Right renal pelvis (tissue), 4 donors: ENCODE data around the gene MAPT. TPM values are rescaled to one million over a fixed set of nuclear protein-coding genes. Genes with fewer than 3 reads are reported as not detected.

Experiments used
- DNase-seq, 4 donors: peaks; one replicate each; pipeline ENCODE4 v3.0.0-alpha.2; 2013; ENCODE audit warnings: low read depth in 4 of 4, low spot score in 3 of 4, missing footprints in 1 of 4
- polyA plus RNA-seq, 4 donors: library from polyadenylated mRNA; unstranded; fragments of 120-200 nt; gene quantifications; one replicate each; pipeline ENCODE4 v1.2.1, GENCODE V29; 2013; ENCODE audit not compliant: insufficient read length in 4 of 4

MAPT gene
- polyA plus RNA-seq, 4 donors: 8.8 to 12.7 (median 10.3) TPM

DNA sequence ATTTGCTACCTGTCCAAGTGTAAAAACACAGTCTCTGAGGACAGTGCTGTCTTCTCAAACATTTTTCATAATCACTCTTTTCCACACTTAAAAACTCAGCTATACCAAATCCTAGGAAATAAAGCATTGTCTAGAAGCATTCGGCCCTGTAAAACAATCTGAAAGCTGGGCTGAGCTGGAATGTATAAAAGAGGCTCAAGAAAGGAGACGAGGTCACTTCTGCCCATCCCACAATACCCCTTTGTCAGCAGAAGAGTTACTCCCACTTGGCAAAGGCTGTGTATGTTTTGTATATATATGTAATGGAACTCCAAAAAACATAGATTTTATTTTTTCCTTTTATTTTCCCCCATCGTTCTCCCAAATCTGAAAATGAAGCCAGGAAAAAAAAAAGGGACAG is 148.6 kb downstream of the MAPT start:
- DNase-seq: no peak

DNA sequence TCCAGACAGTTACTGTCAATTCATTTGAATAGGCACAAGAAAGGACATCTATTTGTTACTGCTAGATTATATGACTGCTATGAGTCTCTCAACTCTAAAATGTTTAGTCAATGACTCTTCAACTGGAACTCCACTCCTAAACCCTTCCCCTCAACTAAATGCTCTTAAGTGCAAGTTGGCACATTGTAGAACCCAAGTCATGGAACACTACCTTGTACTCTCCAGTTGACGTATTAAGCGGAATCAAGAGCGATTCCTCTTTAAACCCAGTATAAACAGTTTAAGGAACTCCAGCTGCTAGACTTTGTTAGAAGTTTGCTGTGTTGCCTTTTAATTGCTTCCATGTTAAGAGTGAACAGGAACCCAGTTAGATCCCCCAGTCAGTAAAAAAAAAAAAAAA is 149.3 kb downstream of the MAPT start:
- DNase-seq: no peak

DNA sequence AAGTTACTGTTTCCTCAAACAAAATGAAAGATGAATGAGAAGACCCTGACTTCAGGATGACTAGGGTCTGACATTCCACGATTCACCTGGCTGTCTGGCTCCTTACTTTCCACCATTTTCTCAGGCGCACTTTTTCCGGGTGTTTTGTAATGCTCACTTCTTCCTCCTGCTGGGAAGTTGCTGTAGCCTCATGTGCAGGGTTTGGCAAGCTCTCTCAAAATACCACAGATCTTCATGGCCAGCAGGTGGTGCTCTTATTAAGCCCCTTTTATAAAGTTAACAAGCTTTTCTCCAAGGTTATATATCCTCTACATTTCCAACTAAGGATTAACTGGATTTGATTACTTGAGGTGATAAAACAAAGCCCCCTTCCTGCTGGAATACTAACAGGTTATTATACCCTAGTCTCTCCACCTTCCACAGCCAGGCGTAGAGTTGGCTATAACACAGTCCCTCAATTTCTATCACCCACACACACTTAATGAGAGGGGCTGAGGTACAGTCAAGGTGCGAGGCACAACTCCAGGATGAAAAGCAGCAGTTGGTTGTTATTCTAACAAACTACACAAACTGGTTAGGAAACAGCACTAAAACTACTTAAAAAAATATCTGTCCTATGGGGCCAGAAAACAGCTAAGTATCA is 150.1 kb downstream of the MAPT start:
- DNase-seq: peak; percentile 55 to 80 (median 70)

DNA sequence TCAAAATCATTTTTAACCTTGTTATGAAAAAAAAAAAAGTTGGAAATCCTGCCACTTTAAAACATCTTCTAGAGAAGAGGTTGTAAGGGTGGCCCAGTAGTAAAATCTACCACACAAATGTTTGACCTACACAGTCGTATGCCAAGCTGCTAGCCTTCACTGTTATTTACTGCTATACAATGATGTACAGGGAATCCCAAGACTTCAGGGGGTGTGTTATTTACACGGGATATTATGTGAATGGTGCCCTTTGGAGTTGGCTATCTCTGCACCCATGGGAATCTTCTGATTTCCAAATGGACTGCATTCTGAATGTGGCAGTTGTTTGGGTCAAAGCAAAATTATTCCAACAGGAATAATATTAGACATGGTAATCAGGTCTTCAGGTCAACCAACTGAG is 150.6 kb downstream of the MAPT start:
- DNase-seq: no peak

DNA sequence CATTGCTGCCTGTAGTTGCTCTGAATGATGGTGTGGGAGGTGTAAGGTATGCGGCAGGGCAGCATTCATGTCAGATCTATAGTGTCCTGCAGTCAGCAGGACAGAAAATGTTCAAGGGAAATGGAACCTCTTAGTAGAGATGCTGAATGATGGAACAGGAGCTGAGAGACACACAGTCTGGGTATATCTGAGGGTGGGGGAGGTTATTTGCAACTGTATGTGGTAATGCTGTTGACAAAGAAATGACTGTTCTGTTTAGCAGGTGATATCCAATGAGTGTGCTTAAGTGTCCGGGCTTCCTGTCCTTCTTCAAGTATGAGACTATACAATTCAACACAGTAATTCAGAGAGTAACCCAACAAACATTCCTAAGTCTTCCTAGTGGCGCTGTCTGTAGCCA is 151.3 kb downstream of the MAPT start:
- no peak for DNase-seq

DNA sequence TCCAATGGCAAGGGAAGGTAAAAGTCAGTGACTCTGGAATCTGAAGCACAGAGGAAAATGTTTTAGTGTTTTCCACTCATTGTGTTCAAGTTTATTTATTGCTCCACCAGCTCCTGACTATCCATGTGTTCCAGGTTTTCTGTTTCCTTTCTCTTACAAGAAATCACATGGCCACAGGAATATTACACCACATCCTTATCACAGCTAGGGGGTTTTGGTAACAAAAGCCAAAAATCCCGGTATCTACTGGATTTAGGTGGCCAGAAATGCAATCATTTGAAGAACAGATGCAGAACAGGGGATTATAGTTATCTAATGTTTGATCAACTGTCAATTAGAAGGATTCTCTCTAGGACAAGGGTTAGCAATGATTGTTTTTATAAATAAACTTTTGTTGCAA is 152.6 kb downstream of the MAPT start:
- peak in 1 of 4 donors; percentile 8 for DNase-seq

DNA sequence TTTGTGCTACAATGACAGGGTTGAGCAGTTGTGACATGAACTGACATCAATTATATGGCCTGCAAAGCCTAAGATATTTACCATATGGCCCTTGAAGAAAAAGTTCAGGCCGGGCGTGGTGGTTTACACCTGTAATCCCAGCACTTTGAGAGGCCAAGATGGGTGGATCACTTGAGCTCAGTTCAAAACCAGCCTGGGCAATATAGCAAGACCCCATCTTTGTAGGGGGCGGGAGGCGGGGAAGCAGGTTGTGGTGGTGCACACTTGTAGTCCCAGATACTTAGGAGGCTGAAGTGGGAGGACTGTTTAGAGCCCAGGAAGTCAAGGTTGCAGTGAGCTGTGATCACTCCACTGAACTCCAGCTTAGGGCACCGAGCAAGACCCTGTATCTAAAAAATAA is 153.0 kb downstream of the MAPT start:
- no peak for DNase-seq

DNA sequence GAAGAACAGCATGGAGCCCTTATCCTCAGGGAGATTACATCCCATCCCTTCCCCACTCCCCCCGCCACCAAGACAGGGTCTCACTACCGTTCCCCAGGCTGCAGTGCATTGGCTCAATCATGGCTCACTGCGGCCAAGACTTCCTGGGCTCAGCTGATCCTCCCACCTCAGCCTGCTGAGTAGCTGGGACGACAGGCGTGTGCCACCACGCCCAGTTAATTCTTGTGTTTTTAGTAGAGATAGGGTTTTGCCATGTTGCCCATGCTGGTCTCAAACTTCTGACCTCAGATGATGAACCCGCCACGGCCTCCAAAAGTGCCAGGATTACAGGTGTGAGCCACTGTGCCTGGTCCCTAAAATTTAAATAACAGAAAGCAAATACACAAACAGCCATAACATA is 153.5 kb downstream of the MAPT start:
- no peak for DNase-seq

DNA sequence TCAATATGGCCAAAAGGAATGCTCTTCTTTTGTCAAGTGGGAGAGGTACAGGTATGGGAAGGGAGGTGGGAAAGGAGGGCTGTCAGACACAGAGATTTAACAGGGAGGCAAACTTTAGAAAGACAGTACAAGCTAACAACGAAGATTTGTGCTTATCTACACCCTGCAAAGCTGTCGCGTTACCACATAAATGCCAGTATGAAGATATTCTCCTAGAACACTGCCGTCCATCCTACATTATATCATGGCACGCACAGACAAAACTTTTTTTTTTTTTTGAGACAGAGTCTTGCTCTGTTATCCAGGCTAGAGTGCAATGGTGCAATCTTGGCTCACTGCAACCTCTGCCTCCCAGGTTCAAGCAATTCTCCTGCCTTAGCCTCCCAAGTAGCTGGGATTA is 155.3 kb downstream of the MAPT start:
- no peak for DNase-seq

DNA sequence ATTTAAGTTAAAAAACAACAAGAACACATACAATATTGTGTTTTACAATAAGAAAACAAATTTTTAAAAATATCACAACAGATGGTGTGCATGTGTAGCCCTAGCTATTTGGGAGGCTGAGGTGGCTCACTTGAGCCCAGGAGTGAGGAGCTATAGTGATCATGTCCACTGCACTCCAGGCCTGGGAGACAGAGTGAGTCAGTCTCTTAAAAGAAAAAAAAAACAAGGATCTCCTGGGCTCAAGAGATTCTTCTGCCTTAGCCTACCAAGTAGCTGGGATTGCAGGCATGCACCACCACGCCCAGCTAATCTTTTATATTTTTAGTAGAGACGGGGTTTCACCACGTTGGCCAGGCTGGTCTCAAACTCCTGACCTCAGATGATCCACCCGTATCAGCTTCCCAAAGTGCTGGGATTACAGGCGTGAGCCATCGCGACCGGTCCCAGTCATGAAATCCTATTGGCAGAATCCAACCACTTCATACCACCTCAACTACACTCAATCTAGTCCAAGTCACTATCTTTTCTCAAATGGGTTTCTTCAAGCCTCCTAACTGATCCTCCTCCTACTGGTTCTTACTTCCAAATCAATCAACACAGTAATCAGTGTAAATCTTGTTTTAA is 159.7 kb downstream of the MAPT start:
- no peak for DNase-seq

DNA sequence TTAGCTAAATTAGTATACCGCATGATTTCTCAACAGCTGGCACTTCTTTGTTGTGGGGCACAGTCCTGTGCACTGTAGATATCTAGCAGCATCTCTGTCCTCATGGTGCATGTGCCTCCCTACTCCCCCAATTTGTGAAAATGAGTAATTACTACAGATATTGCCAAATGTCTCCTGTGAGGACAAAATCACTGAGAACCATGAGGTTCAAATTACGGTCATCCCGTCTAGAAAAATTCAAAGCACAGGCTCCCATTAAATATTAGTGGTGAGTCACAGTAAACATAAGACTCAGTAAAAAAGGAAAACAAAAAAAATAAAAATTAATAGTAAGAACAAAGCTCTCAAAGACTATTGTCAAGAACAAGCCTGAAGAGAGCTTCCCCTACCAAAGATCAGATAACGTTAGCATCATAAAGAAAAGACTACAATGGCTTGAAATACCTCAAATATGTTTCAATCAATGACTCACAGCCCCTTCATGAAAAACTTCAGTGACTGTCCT is 162.5 kb downstream of the MAPT start:
- no peak for DNase-seq

DNA sequence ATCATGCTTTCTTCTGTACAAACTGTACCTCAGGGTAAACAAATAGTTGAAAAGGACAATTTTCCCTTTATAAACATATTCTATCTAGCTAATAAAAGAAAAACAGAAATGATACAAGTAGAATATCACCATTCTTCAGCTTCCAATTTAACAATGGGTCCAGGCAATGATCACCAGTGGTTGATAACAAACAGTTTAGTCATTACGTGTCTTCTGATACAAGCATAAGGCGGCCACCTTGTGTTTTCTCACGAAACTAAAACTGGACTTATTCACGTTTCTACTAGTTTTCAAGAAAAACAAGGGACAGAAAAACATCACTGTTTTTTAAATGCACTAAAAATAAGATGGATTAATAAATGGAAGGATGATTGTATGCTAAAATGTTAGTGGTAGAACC is 163.0 kb downstream of the MAPT start:
- DNase-seq: no peak

DNA sequence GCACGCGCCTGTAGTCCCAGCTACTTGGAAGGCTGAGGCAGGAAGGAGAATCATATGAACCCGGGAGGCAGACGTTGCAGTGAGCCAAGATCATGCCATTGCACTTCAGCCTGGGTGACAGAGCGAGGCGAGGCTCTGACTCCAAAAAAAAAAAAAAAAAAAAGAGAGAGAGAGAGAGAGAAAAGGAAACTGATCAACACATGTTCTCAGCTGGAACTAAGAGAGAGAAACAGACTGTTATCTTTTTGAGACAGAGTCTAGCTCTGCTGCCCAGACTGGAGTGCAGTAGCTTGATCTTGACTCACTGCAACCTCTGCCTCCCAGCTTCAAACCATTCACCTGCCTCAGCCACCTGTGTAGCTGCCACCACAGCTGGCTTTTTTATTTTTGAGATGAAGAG is 165.1 kb downstream of the MAPT start:
- DNase-seq: no peak

DNA sequence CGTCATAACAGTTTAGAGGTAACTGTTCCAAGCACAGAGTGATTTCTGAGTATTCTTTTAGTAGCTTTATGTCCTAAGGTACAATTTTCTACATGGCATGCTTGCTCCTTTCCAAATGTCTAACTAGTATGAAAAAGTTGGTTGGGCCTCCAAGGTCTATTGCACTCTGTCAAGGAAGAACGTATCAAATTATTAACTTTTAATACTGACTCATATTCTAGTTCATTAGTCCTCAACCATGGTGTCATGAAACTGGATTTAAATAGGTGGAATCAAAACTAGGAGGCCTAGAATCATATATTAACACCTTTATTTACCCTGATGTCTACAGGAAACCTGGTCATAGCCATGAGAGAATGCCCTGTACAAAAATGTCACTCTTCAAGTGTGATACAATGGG is 166.1 kb downstream of the MAPT start:
- DNase-seq: no peak

DNA sequence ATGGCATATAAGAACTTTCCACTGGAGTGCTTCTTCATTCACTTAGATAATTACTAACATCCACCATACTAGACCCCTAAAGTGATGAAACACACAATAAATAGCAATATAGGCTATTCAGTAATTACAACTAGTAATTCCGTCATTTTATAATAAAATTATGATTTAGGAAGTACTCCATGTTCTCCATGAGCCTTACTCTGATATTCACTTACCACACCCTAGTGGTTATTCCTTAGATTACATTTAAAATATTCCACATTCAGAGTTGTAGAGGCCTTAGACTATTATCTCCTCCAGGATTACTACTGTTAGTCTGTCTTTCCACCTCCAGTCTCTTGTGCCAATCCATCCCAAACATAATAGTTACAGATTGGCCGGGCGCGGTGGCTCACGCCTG is 167.1 kb downstream of the MAPT start:
- no peak for DNase-seq

DNA sequence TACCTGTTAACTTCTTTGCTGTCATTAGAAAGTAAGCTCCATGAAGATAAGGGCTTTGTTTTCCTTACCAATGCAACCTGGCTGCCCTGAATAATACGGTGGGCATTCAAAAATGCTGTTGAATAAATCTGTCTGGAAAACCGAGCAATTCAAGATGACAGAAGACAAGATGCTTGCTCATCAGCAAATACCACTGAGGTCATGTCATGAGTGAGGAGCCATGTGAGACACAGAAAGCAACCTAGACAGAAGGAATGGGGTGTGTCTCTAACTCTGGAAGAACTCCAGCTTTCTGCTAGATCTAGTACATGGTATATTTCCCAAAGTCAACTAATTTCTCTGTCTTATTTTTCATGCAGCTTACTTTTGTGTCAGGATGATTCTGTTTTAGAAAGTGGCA is 168.9 kb downstream of the MAPT start:
- DNase-seq: no peak

DNA sequence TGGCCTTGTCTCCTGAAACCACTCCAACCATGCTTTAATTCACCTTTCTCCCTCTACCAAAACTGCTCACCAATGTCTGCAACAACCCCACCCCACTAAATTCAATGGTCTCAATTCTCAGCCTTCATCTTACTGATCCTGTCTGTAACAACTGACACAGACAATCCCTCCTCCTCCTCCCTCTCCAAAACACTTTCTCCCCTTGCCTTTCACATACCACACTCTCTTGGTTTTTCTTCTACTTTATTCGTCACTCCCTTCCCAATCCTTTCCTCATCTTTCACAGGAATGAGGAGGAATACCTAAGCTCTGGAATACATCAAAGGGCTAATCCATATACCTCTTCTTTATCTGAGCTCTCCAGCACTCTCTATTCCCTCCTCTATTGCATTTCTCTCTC is 170.1 kb downstream of the MAPT start:
- DNase-seq: no peak

DNA sequence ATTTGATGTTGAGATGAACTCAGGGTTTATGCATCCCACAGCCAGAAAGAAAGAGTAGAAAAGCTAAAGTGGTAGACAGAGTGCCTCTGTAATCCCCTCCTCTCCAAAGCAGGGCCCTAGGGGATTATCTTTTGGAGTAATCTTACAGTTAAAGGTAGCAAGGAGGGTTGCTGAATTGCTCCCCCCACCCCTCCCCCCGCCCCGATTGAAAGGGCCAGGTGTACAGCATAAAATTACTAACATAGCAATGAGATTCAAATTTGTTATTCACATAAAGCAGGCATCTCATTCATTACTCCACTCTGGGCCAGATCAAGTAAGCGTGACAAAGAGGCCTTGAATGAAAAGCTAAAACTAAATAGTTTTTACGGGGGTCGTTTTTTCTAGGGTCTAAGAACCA is 177.4 kb downstream of the MAPT start:
- no peak for DNase-seq

DNA sequence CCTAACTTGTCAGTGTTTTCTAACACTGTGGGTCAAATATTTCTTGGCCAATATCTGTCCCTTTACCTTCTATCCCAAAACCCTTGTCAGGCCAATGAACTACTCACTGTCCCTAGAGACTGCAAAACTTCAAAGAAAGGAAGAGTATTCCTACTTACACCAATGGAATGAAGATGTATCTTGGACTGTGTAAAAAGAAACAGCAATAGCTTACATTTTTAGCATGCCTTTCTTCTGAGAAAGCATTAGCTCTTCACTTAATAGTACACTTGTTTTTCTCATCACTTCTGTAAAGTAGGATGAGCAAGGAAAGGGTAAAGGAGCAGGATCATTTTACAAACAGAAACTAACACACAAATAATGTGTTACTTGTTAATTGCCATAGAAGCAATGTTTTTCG is 178.6 kb downstream of the MAPT start:
- no peak for DNase-seq

DNA sequence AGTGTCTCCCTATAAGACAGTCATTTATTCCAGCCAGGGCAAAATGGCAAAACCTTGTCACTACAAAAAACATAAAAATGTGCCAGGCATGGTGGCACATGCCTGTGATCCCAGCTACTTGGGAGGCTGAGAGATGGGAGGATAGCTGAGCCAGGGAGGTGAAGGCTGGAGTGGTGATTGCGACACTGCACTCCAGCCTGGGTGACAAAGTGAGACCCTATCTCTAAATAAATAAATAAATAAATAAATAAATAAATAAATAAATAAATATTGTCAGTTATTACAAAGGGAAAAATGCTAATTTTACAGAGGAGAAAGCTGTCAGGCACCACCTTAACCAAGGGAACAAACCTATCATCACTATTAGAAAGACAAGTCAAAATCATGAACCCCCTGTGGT is 180.2 kb downstream of the MAPT start:
- DNase-seq: no peak
